HG03521 (cell line): ENCODE data around the gene MEI4.
"Not testable (repeated sequence)": the region's sequence is repeated elsewhere in the genome, so short reads cannot be mapped to it uniquely, and the experiment has no call there.

ENCODE experiments used
- ATAC-seq: cut with Tn5 transposase; IDR thresholded peaks from one replicate; pipeline ENCODE4 v1.9.1; 2021; ENCODE audit warnings: mild to moderate bottlenecking, moderate library complexity; ENCODE audit not compliant: unreplicated experiment

MEI4 gene

GRCh38 chr6:77813090-77813489 lies 160.3 kb downstream of the MEI4 start:
- ATAC-seq = no peak

- ATAC-seq = no peak
These were observed 161.3 kb downstream of the MEI4 start for GRCh38 chr6:77814119-77814518.

GRCh38 chr6:77815531-77815930 lies 162.7 kb downstream of the MEI4 start:
- ATAC-seq = no peak

GRCh38 chr6:77816766-77817270 lies 164.0 kb downstream of the MEI4 start:
- no peak for ATAC-seq

- ATAC-seq = no peak
These were observed 169.4 kb downstream of the MEI4 start for GRCh38 chr6:77822265-77822664.

- ATAC-seq = no peak
These were observed 172.4 kb downstream of the MEI4 start for GRCh38 chr6:77825204-77825603.

- no peak for ATAC-seq
These were observed 176.9 kb downstream of the MEI4 start for GRCh38 chr6:77829736-77830135.

GRCh38 chr6:77833749-77834148 lies 180.9 kb downstream of the MEI4 start:
- ATAC-seq = not testable (repeated sequence)

GRCh38 chr6:77834591-77834996 lies 181.8 kb downstream of the MEI4 start:
- ATAC-seq = no peak

GRCh38 chr6:77837034-77837784 lies 184.4 kb downstream of the MEI4 start:
- no peak for ATAC-seq

GRCh38 chr6:77839292-77839691 lies 186.5 kb downstream of the MEI4 start:
- no peak for ATAC-seq

- ATAC-seq = no peak
These were observed 192.0 kb downstream of the MEI4 start for GRCh38 chr6:77844822-77845221.

- no peak for ATAC-seq
These were observed 200.6 kb downstream of the MEI4 start for GRCh38 chr6:77853401-77853800.

- no peak for ATAC-seq
These were observed 203.6 kb downstream of the MEI4 start for GRCh38 chr6:77856391-77856790.

GRCh38 chr6:77857421-77857820 lies 204.6 kb downstream of the MEI4 start:
- no peak for ATAC-seq

- ATAC-seq = no peak
These were observed 223.5 kb downstream of the MEI4 start for GRCh38 chr6:77876300-77876699.

GRCh38 chr6:77879527-77879926 lies 226.7 kb downstream of the MEI4 start:
- no peak for ATAC-seq

GRCh38 chr6:77880501-77880900 lies 227.7 kb downstream of the MEI4 start:
- no peak for ATAC-seq

GRCh38 chr6:77883851-77884250 lies 231.0 kb downstream of the MEI4 start:
- ATAC-seq = no peak

- no peak for ATAC-seq
These were observed 240.6 kb downstream of the MEI4 start for GRCh38 chr6:77893391-77893790.

- ATAC-seq = no peak
These were observed 253.2 kb downstream of the MEI4 start for GRCh38 chr6:77906070-77906469.

GRCh38 chr6:77910826-77911225 lies 258.0 kb downstream of the MEI4 start:
- ATAC-seq = no peak

- ATAC-seq = no peak
These were observed 273.4 kb downstream of the MEI4 start for GRCh38 chr6:77926198-77926751.
